ENCODE data around the gene BMI1.

Gene BMI1

DNA sequence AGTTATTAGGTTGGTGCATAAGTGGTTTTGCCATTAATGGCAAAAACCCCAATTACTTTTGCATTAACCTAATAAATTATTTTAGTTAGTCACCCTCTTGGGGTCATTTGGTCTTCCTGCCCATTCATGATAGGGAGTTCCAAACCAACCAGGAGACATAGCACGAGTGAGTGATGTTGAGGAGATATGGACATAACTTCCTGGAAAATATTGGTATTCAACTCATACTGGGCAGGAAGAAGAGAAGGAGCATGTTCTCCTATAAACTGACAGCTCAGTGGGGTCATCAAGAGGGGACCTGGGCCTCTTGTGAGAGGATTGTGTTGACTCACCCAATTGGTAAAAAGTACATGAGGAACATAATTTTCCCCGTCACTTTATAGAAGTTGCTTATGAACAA is 48.1 kb downstream of the BMI1 start:
- DNase-seq = no peak

DNA sequence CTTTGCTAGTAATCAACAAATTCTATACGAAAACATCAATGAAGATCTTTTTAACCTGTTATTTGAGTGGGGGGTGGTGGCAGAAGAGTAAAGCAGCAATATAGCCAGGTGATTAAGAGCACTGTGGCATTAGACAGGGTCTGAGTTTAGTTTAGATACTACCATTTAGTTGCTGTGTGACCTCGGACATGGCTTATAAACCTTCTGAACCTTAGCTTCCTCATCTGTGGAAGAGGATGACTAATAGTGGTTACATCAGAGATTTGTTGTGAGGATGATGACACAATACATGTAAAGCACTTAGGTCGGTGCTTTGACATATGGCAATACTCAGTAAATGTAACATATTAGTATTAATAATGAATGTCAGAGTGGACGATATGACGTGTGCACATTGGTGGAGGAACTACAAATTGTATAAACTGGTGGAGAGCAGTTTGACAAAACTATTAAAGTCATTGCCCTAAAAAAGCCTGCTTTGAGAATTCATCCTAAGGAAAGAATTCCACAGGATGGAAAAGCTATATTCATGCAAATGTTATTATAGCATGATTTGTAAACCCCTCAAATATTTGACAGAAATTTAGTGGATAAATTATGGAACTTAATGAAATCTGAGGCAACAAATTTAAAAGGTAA is 48.7 kb downstream of the BMI1 start:
- DNase-seq = no peak

DNA sequence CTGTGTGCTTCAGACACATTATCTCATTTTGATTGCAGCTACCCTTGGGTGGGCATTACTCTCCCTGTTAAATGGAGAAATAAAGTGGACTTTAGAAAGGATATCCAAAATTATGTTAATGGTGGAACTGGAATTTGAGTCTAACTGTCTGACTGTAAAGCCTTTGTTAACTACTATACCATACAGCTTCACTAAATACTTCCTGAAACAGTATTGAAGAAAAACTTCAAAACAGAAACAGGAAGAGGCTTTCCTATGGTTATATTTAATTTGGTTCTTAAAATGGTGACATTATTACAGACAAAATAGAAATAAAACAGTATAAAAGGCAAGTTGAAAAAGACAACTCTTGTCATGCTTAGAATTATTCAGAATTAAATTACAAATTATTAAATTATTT is 49.4 kb downstream of the BMI1 start:
- no peak for DNase-seq

DNA sequence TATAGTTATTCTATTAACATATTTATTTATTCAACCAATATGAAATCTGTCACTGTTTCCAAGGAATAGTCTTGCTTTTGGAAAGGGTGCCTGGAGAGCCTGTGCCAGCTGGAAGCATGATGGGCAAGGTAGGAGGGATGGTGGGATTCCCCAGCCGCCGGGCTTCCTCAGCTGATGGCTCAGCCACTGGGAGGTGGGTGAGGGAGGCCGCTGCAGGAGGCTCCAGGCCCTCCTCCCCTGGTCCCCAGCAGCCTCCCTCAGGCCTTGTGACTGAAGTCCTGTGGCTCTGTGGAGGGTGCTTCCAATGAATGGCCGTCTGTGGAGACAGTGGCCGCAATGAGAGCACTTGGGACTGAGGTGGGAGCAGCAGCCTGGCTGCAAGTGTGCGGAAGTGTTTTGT is 51.4 kb downstream of the BMI1 start:
- DNase-seq = no peak

DNA sequence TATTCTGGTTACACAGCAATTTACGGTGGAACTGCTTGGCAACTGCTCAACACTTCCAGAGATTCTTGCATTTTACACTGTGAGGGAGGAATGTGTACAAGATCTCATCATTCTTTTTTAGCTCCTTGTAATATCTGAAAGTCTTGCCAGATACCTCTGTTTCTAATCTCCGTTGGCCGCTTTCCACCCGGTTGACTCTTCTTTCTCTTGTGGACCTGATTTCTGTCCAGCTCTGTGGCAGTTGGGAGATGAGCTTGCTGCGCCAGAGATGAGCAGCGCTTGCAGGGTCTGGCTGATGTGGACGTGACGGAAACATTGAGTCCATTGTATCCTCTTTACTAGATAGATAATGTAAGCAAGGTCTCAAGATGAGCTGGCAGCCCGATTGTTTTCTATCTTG is 52.0 kb downstream of the BMI1 start:
- DNase-seq = no peak

DNA sequence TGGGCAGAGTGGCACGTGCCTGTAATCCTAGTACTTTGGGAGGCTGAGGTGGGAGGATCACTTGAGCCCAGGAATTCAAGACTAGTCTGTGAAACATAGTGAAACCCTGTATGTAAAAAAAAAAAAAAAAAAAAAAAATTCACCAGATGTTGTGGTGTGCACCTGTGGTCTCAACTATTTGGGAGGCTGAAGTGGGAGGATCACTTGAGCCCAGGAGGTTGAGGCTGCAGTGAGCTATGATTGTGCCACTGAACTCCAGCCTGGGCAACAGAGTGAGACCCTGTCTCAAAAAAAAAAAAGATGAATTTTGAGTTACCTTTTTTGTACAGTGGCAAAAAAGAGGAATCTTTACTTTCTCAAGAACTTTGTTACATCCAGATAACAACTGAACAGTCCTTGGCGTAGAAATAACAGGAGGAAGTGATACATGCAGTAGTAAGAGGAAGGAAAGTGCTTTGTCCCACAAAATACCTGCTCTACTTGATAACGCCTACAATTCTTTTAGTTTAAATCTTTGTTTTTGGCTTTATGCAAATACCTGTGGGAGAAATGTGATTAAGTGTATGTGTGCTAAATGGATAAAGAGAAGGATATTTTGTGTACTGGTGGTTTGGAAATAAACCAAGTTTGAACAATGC is 53.7 kb downstream of the BMI1 start:
- DNase-seq = no peak

DNA sequence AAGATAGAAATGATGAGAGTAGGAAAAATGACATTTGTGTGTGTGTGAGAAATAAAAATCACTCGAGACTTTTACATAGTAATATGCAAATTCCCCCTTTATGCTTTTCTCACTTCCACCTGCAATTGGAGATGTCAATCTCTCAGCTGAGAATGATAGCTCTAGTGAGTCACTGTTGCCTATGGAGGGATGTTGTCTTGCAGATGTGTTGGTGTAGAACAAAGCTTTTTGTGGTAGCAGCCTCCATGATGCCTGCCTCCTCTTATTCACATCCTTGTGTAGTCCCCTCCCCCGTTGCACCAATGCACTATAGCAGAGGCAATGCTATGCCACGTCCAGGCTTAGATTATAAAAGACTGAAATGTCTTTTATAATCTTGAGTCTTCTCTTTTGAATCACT is 58.2 kb downstream of the BMI1 start:
- no peak for DNase-seq
